ENCODE results near the gene TWNK. TPM values are rescaled to one million over a fixed set of nuclear protein-coding genes. Genes with fewer than 3 reads are reported as not detected.

Gene TWNK
- total and polyA plus RNA-seq, 2 donors (not counting 3 experiments of a cell fraction or from before 2014, with no cell fraction given), result 5.6 to 10.9 TPM

DNA sequence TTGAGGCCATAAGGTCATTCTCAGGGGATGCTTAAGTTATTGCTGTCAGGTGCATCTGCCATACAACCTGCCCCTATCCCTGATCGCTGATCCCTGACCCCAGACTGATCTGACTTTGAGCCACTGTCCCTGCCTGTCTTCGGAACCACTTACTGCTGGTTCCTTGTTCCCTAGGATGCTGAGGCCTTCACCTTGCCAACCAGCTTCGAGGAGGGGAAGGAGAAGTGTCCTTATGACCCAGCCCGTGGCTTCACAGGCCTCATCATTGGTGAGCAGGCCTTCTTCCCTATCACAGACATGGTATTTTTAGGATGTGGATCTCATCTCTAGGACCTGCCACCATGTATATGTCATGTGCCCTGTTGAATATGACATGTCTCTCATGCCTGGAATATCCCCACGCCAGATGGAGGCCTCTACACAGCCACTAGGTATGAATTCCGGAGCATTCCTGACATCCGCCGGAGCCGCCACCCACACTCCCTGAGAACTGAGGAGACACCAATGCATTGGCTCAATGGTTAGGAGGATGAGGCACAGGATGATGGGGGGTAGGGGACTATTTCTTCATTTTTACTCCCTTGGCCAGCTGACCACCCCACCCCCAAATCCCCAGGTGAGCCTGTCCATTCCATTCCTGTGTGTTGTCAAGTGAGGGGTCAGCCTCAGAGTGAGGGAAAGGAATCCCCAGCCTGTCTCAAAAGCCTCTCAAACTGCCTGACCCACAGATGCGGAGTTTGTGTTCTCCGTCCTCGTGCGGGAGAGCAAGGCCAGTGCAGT, 9.0 kb upstream of the TWNK start:
- BruUV-seq (replicated peaks), result no TSS peak
- Histone ChIP-seq H3K4me3 (replicated peaks in 1 of 3; ENCODE audit: insufficient read depth in 1 of 3, low read depth in 1 of 3, low read length in 3 of 3) (no peak overlapping the region), H3K27ac (ENCODE audit: insufficient read depth, low read depth, low read length) (no peak overlapping the region), H3K9ac (replicated peaks; ENCODE audit: extremely low read depth, insufficient read depth, low read length) (no peak overlapping the region), H3K36me3 (ENCODE audit: control insufficient read depth in 2 of 2, extremely low read depth in 1 of 2, insufficient read depth in 2 of 2, low read length in 2 of 2) (peaks cover 0 to 13% of the 10 kb centered on the region in 2 experiments), H3K4me2 (ENCODE audit: insufficient read depth, low read length) (no peak overlapping the region), H3K4me1 (ENCODE audit: control insufficient read depth, extremely low read depth, insufficient read depth, low read length) (no peaks in the 10 kb centered on the region), H3K27me3 (ENCODE audit: control insufficient read depth in 2 of 2, insufficient read depth in 2 of 2, low read length in 2 of 2) (no peaks in the 10 kb centered on the region), H3K9me3 (replicated peaks; ENCODE audit: control insufficient read depth, insufficient read depth, low read length) (no peaks in the 10 kb centered on the region), H4K20me1 (replicated peaks; ENCODE audit: control insufficient read depth, extremely low read depth, insufficient read depth, low read length) (no peaks in the 10 kb centered on the region), H3K9me1 (replicated peaks; ENCODE audit: control insufficient read depth, extremely low read depth, insufficient read depth, low read length) (no peaks in the 10 kb centered on the region), H2AFZ (ENCODE audit: low read depth, low read length) (no peak overlapping the region), H3K79me2 (ENCODE audit: control insufficient read depth, insufficient read depth, low read length) (no peaks in the 10 kb centered on the region)
- dilution Hi-C loops (cut with MboI; ENCODE audit: extremely low pct_ligation_motif_present, low sequenced_read_pairs), result no loop called here
- no peak for DNase-seq (ENCODE audit: low read depth, low spot score)
- TF ChIP-seq EZH2 (IDR thresholded peaks at IDR 0.05; ENCODE audit: borderline replicate concordance, low read depth, low read length, severe bottlenecking) (no peak), POLR2A (IDR thresholded peaks at IDR 0.05; ENCODE audit: low read depth, low read length) (no peak), GATA2 (IDR thresholded peaks at IDR 0.05; ENCODE audit: insufficient read depth, insufficient read length, low read depth, low read length) (no peak), POLR2AphosphoS5 (IDR thresholded peaks at IDR 0.05; ENCODE audit: insufficient read depth, low read depth, low read length) (no peak), MYC (IDR thresholded peaks at IDR 0.05; ENCODE audit: low read depth, low read length) (no peak), JUN (IDR thresholded peaks at IDR 0.05; ENCODE audit: borderline replicate concordance, insufficient read depth, insufficient read length, low read depth) (no peak), FOS (IDR thresholded peaks at IDR 0.05; ENCODE audit: borderline replicate concordance, insufficient read depth, low read length) (no peak)
- TF ChIP-seq, protein P1, sequence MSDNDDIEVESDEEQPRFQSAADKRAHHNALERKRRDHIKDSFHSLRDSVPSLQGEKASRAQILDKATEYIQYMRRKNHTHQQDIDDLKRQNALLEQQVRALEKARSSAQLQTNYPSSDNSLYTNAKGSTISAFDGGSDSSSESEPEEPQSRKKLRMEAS (IDR thresholded peaks at IDR 0.05; ENCODE audit: insufficient read depth, insufficient read length), result no peak
- TF ChIP-seq, protein P2, sequence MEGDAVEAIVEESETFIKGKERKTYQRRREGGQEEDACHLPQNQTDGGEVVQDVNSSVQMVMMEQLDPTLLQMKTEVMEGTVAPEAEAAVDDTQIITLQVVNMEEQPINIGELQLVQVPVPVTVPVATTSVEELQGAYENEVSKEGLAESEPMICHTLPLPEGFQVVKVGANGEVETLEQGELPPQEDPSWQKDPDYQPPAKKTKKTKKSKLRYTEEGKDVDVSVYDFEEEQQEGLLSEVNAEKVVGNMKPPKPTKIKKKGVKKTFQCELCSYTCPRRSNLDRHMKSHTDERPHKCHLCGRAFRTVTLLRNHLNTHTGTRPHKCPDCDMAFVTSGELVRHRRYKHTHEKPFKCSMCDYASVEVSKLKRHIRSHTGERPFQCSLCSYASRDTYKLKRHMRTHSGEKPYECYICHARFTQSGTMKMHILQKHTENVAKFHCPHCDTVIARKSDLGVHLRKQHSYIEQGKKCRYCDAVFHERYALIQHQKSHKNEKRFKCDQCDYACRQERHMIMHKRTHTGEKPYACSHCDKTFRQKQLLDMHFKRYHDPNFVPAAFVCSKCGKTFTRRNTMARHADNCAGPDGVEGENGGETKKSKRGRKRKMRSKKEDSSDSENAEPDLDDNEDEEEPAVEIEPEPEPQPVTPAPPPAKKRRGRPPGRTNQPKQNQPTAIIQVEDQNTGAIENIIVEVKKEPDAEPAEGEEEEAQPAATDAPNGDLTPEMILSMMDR (IDR thresholded peaks at IDR 0.05; ENCODE audit: extremely low read depth in 1 of 2, insufficient read depth in 1 of 2, low read depth in 1 of 2, low read length in 2 of 2), result no peak
- intact Hi-C loops (cut with micrococcal nuclease), result no loop called here
- POLR2A ChIA-PET, result no interaction called here
- FAIRE-seq, result no peak
- CTCF ChIA-PET, result no interaction called here
